Panc1 (cell line): ENCODE results near the gene ESR2. TPM values are rescaled to one million over a fixed set of nuclear protein-coding genes. Genes with fewer than 3 reads are reported as not detected.

Source experiments
- ATAC-seq: fragments of 200-7000 bp; cut with Tn5 transposase; 2 replicates; pipeline ENCODE4 v1.9.1; 2020; ENCODE audit warnings: mild to moderate bottlenecking, moderate library complexity
- BruUV-seq: library from RNA; stranded (reverse); fragments of 400-500 nt; replicated peaks from 2 replicates; lab custom pipeline; 2021; lab: Mats Ljungman, UMichigan
- CTCF ChIA-PET: fragments of 300-600 bp; sonication (Branson Sonifier 250); formaldehyde crosslinking; loops from one replicate; lab custom pipeline; 2022; ENCODE audit warnings: antibody characterized with exemption; lab: Charles Lee
- POLR2A ChIA-PET: fragments of 300-600 bp; sonication (Branson Sonifier 250); formaldehyde crosslinking; loops from one replicate; lab custom pipeline; 2022; ENCODE audit warnings: antibody characterized with exemption; lab: Charles Lee
- DNase-seq: peaks from one replicate; pipeline ENCODE4 v3.0.0-alpha.2; 2010; ENCODE audit warnings: low read depth, low spot score
- H3K27ac ChIP-seq: 2 replicates; pipeline ENCODE4 v1.5.1; 2011; ENCODE audit warnings: mild to moderate bottlenecking, low read length, inconsistent platforms
- H3K27me3 ChIP-seq: fragments of 200-500 bp; sonication (Bioruptor generic); 2 replicates; pipeline ENCODE4 v1.6.0; 2014; ENCODE audit warnings: low read length, inconsistent platforms; ENCODE audit not compliant: control insufficient read depth, insufficient read depth
- H3K36me3 ChIP-seq: fragments of 200-500 bp; sonication (Bioruptor generic); 2 replicates; pipeline ENCODE4 v1.5.1; 2014; ENCODE audit warnings: inconsistent platforms, mild to moderate bottlenecking, low read length, moderate library complexity; ENCODE audit not compliant: control insufficient read depth, insufficient read depth
- H3K4me1 ChIP-seq: 2 replicates; pipeline ENCODE4 v1.5.1; 2011; ENCODE audit warnings: inconsistent platforms, mild to moderate bottlenecking, low read length, moderate library complexity; ENCODE audit not compliant: control insufficient read depth, insufficient read depth
- H3K4me3 ChIP-seq, 2 experiments: 2 replicates each; pipeline ENCODE4 v1.5.1; 2011 to 2012; ENCODE audit warnings: low read depth in 2 of 2, low read length in 2 of 2, mild to moderate bottlenecking in 2 of 2, inconsistent platforms in 1 of 2, moderate library complexity in 1 of 2
- H3K9me3 ChIP-seq: fragments of 200-500 bp; sonication (Bioruptor generic); 2 replicates; pipeline ENCODE4 v1.5.1; 2014; ENCODE audit warnings: low read depth, mild to moderate bottlenecking, inconsistent platforms, low read length, moderate library complexity; ENCODE audit not compliant: control insufficient read depth, insufficient read depth
- CTCF ChIP-seq: fragments of 450-650 bp; IDR thresholded peaks from 2 replicates; pipeline ENCODE4 v1.5.1; 2017; ENCODE audit warnings: mild to moderate bottlenecking
- POLR2AphosphoS5 ChIP-seq: IDR thresholded peaks from 2 replicates; pipeline ENCODE4 v1.6.1; 2012; ENCODE audit warnings: mild to moderate bottlenecking, low read depth, low read length, moderate library complexity
- REST ChIP-seq, 2 experiments: IDR thresholded peaks; 2 replicates each; pipeline ENCODE4 v1.6.1; 2011 to 2012; ENCODE audit warnings: low read depth in 2 of 2, control low read depth in 1 of 2, low read length in 1 of 2, mild to moderate bottlenecking in 1 of 2, moderate library complexity in 1 of 2; ENCODE audit not compliant: insufficient read depth in 1 of 2
- SIN3A ChIP-seq: IDR thresholded peaks from 2 replicates; pipeline ENCODE4 v1.6.1; 2012; ENCODE audit warnings: low read depth, mild to moderate bottlenecking, low read length, moderate library complexity, borderline replicate concordance; ENCODE audit not compliant: insufficient read depth
- TCF7L2 ChIP-seq: IDR thresholded peaks from 2 replicates; pipeline ENCODE4 v1.6.1; 2011; ENCODE audit warnings: mild to moderate bottlenecking, low read depth, low read length, inconsistent platforms
- in situ Hi-C: cut with HindIII; loops from 2 replicates; pipeline ENCODE4 v1.10.0; 2016; ENCODE audit warnings: low sequenced_read_pairs, low pct_unique_long_range_greater_than_20kb
- intact Hi-C: fragments of 100-400 bp; cut with micrococcal nuclease; formaldehyde crosslinking; loops from one replicate; pipeline ENCODE4 v1.10.0; 2022; ENCODE audit not compliant: unreplicated experiment
- total RNA-seq: library from RNA; stranded (reverse); gene quantifications from one replicate; pipeline ENCODE4 v1.2.1, GENCODE V29; 2021; ENCODE audit not compliant: unreplicated experiment

ESR2 gene
- total RNA-seq, 1 experiment from 2014 or later, result not detected

GRCh38 chr14:64238631-64239030 is 55.5 kb downstream of the ESR2 start:
- Histone ChIP-seq H3K4me1 (no peaks in the 10 kb centered on the region), H3K27ac (no peak overlapping the region), H3K9me3 (no peaks in the 10 kb centered on the region), H3K36me3 (no peaks in the 10 kb centered on the region), H3K27me3 (no peaks in the 10 kb centered on the region), H3K4me3 (no peak overlapping the region)
- in situ Hi-C loops, result no loop called here
- TF ChIP-seq SIN3A, result no peak
- no peak for TF ChIP-seq POLR2AphosphoS5
- no peak for TF ChIP-seq REST (IDR thresholded peaks at IDR 0.05; ENCODE audit: insufficient read depth in 1 of 2, low read depth in 2 of 2, low read length in 1 of 2)
- no peak for TF ChIP-seq TCF7L2
- no peak for TF ChIP-seq CTCF
- ATAC-seq (no peak), DNase-seq (no peak)
- POLR2A ChIA-PET, result no interaction called here
- CTCF ChIA-PET, result no interaction called here
- intact Hi-C loops, result no loop called here
- no TSS peak for BruUV-seq

GRCh38 chr14:64238049-64238448 is 56.1 kb downstream of the ESR2 start:
- TF ChIP-seq CTCF (no peak), TCF7L2 (no peak), REST (IDR thresholded peaks at IDR 0.05; ENCODE audit: insufficient read depth in 1 of 2, low read depth in 2 of 2, low read length in 1 of 2) (no peak), SIN3A (no peak), POLR2AphosphoS5 (no peak)
- ATAC-seq (no peak), DNase-seq (no peak)
- CTCF ChIA-PET, result no interaction called here
- intact Hi-C loops, result no loop called here
- H3K4me3 ChIP-seq, result no peak overlapping the region
- in situ Hi-C loops, result no loop called here
- H3K4me1 ChIP-seq, result no peaks in the 10 kb centered on the region
- BruUV-seq, result no TSS peak
- POLR2A ChIA-PET, result no interaction called here
- H3K36me3 ChIP-seq, result no peaks in the 10 kb centered on the region
- H3K27me3 ChIP-seq, result no peaks in the 10 kb centered on the region
- H3K9me3 ChIP-seq, result no peaks in the 10 kb centered on the region
- no peak overlapping the region for H3K27ac ChIP-seq
